ENCODE measurements around the gene SRPK3.

SRPK3 gene

DNA sequence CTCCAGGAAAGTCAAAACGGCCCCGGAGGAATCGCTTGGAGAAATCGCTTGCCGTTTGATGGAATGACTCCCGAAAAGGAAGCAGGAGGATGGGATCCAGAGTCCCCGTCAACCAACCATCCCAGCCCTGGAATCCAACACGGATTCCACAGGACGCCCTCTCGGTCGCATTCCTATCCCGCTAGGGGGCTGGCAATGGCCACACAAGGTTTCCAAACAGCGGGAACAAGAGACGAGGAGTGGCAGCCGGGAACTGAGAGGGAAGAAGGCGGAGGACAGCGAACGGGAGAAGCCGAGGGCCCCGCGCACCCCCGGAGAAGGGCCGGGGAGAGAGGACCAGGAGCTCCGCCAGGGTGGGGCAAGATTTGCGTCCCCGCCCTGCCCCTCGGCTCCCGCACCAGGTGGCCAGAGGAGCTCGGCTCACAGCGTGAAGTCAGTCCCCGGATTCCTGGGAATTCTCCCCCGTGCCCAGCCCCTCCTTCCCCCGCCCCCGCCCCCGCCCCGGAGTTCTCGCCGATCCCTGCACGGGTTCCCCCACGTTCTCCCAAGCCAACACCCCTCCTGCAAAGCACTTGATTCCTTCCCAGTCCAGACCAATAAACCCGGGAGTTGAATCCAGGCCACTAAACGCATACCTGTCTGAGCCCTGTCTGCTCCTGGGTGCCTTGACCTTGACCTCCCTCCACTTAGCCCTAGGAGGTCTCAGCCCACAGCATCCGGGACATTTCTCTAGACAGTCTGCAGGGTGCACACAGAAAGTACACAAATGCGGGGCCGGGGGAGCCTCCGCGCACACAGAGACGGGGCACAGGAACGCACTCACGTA is 48.1 kb downstream of the SRPK3 start:
- DNase-seq (ENCODE audit: low spot score) (no peak), FAIRE-seq (no peak)

DNA sequence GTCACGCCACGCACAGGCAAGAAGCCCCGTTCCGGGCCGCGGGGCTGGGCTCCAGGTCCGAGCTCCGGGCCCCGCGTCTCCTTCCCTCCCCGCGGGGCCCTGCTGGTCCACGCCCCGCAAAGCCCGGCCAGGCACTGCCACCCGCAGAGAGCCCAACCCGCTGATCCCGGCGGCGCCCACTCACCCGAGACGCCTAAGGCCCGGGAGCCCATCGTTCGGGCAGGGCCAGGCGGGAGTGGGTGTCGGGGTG is 48.6 kb downstream of the SRPK3 start:
- DNase-seq (ENCODE audit: low spot score) (no peak), FAIRE-seq (no peak)

DNA sequence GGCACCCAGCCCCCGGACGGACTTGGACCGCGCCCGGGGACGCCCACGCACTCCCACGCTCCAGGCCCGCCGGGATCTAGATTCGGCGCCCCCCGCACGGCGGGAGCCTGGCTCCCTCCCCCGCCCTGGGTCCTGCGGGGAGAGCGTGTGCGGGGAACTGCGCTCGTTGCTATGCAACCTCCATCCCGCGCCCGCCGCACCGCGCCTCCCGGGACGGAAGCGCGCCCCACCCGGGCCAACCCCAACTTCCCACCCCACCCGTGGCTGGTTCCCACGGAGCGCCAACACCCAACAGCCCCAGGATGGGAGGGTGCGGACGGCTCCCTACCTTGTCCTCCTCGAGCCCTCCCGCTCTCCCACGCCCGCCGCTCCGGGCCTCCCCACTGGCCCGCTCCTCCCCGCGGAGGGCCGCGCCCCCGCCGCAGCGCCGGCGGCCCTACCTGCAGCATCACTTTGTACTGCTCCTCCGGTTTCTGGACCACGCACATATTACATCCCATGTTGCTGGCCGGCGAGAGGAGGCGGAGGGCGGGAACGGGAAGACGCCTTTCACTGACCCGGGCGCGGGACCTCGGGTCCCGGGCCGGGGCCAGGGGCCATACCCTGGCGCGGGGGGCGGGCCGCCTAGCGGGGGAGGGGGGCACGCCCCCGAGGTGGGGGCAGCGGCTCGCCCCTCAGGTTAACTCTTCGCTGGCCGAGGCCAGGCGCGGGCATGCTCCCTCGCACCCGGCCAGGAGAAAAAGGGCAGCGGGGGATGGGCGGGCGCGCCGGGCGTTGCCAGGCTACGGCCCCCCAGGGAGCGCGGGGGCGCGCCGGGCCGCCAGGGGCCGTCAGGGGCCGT is 49.2 kb downstream of the SRPK3 start, which contains the start of gene PDZD4:
Gene PDZD4, minus strand, starts transcription at position 746 of the 841 bp plus-strand sequence. Its CDS starts 246 bp downstream, at position 500.
- FAIRE-seq, result no peak
- no peak for DNase-seq (ENCODE audit: low spot score)

GRCh38 chrX:153830640-153831428 is 50.0 kb downstream of the SRPK3 start:
- no peak for DNase-seq (ENCODE audit: low spot score)

DNA sequence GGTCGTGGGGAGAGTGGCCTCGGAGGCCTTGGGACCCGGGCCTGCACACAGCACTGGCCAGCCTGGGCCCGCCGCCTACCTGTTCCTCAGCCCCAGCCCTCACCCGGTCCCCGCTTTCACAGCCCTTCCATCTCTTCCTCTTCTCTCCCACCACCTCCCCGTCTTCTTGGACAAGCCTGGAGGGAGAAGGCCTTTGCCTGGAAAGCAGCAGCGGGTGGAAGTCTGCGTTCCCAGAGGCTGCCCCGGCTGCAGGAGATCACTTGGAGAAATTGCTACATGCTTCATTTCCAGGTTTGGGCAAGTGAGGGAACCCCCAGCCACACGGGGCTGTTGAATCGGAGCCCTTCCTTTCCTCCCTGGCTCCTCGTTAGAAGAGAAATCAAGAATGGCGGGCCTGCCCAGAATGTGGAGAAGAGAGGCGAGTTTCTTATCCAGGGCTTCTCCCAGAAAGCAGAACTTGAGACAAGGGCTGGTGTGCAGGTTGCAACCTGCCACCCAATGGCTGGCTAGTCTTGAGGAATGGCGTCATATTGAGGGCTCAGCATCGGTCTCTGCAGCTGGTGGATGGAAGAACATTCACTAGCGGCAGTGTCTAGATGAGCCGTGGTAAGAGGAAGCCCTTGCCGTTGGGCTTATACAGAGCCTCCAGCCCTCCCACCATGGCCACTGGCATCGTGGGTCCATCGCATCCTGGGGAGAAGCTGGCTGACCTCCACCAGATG is 50.7 kb downstream of the SRPK3 start:
- DNase-seq (ENCODE audit: low spot score) (no peak), FAIRE-seq (no peak)

More at GRCh38 chrX:153830640-153831428, 50.0 kb downstream of the SRPK3 start:
- FAIRE-seq, result no peak

- no peak for FAIRE-seq
- no peak for DNase-seq (ENCODE audit: low spot score)
These were observed 51.9 kb downstream of the SRPK3 start for GRCh38 chrX:153832728-153833127.
